ENCODE measurements around the gene LEPROT. TPM values are rescaled to one million over a fixed set of nuclear protein-coding genes. Genes with fewer than 3 reads are reported as not detected.

Gene LEPROT
- total RNA-seq, 6 experiments from 2014 or later, result 26.6 to 50.2 (median 37.5) TPM

GRCh38 chr1:65398083-65398482, 22.4 kb upstream of the LEPROT start:
- Histone ChIP-seq H3K27ac (no peak overlapping the region), H3K4me3 (no peak overlapping the region), H3K4me1 (no peaks in the 10 kb centered on the region), H3K36me3 (no peaks in the 10 kb centered on the region), H3K9me3 (no peaks in the 10 kb centered on the region), H3K27me3 (no peaks in the 10 kb centered on the region)
- ATAC-seq (no peak), DNase-seq (no peak)
- no peak for TF ChIP-seq CTCF (IDR thresholded peaks at IDR 0.05)
- no peak for TF ChIP-seq POLR2A (IDR thresholded peaks at IDR 0.05)
- intact Hi-C loops (cut with DNase I), result no loop called here
- 93% methylated on average over 1 of the region's 1 CpG for WGBS (ENCODE audit: insufficient coverage, low coverage, low lambda C conversion rate, missing lambda C conversion rate)

- no peak overlapping the region for H3K4me3 ChIP-seq
- no peaks in the 10 kb centered on the region for H3K4me1 ChIP-seq
- no peaks in the 10 kb centered on the region for H3K36me3 ChIP-seq
- DNase-seq (no peak), ATAC-seq (no peak)
- intact Hi-C loops (cut with DNase I), result no loop called here
- no peaks in the 10 kb centered on the region for H3K27me3 ChIP-seq
- no peak overlapping the region for H3K27ac ChIP-seq
- TF ChIP-seq CTCF (IDR thresholded peaks at IDR 0.05) (no peak), POLR2A (IDR thresholded peaks at IDR 0.05) (no peak)
- WGBS (ENCODE audit: insufficient coverage, low coverage, low lambda C conversion rate, missing lambda C conversion rate), result 80% methylated on average over 1 of the region's 1 CpG
- H3K9me3 ChIP-seq, result no peaks in the 10 kb centered on the region
These were observed 21.5 kb upstream of the LEPROT start for GRCh38 chr1:65399003-65399402.

GRCh38 chr1:65401612-65402011, 18.9 kb upstream of the LEPROT start:
- TF ChIP-seq CTCF (IDR thresholded peaks at IDR 0.05) (no peak), POLR2A (IDR thresholded peaks at IDR 0.05) (no peak)
- no peak for ATAC-seq
- Histone ChIP-seq H3K4me1 (no peaks in the 10 kb centered on the region), H3K4me3 (no peak overlapping the region), H3K9me3 (no peaks in the 10 kb centered on the region), H3K27ac (no peak overlapping the region), H3K27me3 (no peaks in the 10 kb centered on the region), H3K36me3 (no peaks in the 10 kb centered on the region)
- WGBS (ENCODE audit: insufficient coverage, low coverage, low lambda C conversion rate, missing lambda C conversion rate), result 86% methylated on average over 3 of the region's 3 CpGs
- DNase-seq, result no peak
- intact Hi-C loops (cut with DNase I), result no loop called here

- H3K27ac ChIP-seq, result no peak overlapping the region
- ATAC-seq, result no peak
- no peaks in the 10 kb centered on the region for H3K27me3 ChIP-seq
- intact Hi-C loops (cut with DNase I), result no loop called here
- H3K9me3 ChIP-seq, result no peaks in the 10 kb centered on the region
- H3K36me3 ChIP-seq, result no peaks in the 10 kb centered on the region
- no peak for DNase-seq
- no peaks in the 10 kb centered on the region for H3K4me1 ChIP-seq
- no peak overlapping the region for H3K4me3 ChIP-seq
- TF ChIP-seq POLR2A (IDR thresholded peaks at IDR 0.05) (no peak), CTCF (IDR thresholded peaks at IDR 0.05) (no peak)
These were observed 15.5 kb upstream of the LEPROT start for GRCh38 chr1:65404941-65405340.

GRCh38 chr1:65407877-65408276, 12.6 kb upstream of the LEPROT start:
- TF ChIP-seq CTCF (IDR thresholded peaks at IDR 0.05) (no peak), POLR2A (IDR thresholded peaks at IDR 0.05) (no peak)
- ATAC-seq, result peak in 1 of 4 donors; percentile 39
- Histone ChIP-seq H3K4me3 (no peak overlapping the region), H3K4me1 (no peaks in the 10 kb centered on the region), H3K9me3 (no peaks in the 10 kb centered on the region), H3K27ac (no peak overlapping the region), H3K27me3 (no peaks in the 10 kb centered on the region), H3K36me3 (no peaks in the 10 kb centered on the region)
- intact Hi-C loops (cut with DNase I), result no loop called here
- DNase-seq, result no peak
- 70% methylated on average over 2 of the region's 2 CpGs for WGBS (ENCODE audit: insufficient coverage, low coverage, low lambda C conversion rate, missing lambda C conversion rate)

Measured in right lobe of liver (tissue), 6 donors.